H1 (cell line): ENCODE measurements around the gene PAOX. TPM values are rescaled to one million over a fixed set of nuclear protein-coding genes. Genes with fewer than 3 reads are reported as not detected.

ENCODE experiments used
- CTCF ChIA-PET: fragments of 300-600 bp; sonication (Branson Sonifier 250); formaldehyde crosslinking; loops from one replicate; lab custom pipeline; 2021; ENCODE audit not compliant: partially characterized antibody; lab: Charles Lee
- POLR2A ChIA-PET: fragments of 300-600 bp; sonication (Branson Sonifier 250); formaldehyde crosslinking; loops from one replicate; lab custom pipeline; 2021; ENCODE audit warnings: inconsistent platforms; ENCODE audit not compliant: partially characterized antibody; lab: Charles Lee
- DNase-seq, 2 experiments: peaks; one replicate each; pipeline versions ENCODE4 v3.0.0 to v3.0.0-alpha.2; 2010 to 2022; ENCODE audit warnings: low spot score in 2 of 2, low read depth in 1 of 2, mixed read lengths in 1 of 2
- FAIRE-seq: peaks from 2 replicates; lab custom pipeline; 2011; peaks lifted over from hg19 to GRCh38; lab: Jason Lieb, UNC
- H2AFZ ChIP-seq: 2 replicates; pipeline ENCODE4 v1.8.1; 2012; ENCODE audit warnings: low read length, inconsistent platforms
- H2AK5ac ChIP-seq: 2 replicates; pipeline ENCODE4 v1.6.1; 2013; ENCODE audit warnings: low read depth, low read length
- H2BK120ac ChIP-seq: replicated peaks from 2 replicates; pipeline ENCODE3; 2013; ENCODE audit warnings: low read depth, low read length, inconsistent platforms
- H2BK12ac ChIP-seq: 2 replicates; pipeline ENCODE4 v1.6.1; 2013; ENCODE audit warnings: low read depth, low read length
- H2BK15ac ChIP-seq: 2 replicates; pipeline ENCODE4 v1.6.1; 2013; ENCODE audit warnings: low read length
- H2BK20ac ChIP-seq: 2 replicates; pipeline ENCODE4 v1.6.1; 2013; ENCODE audit warnings: low read length
- H2BK5ac ChIP-seq: 2 replicates; pipeline ENCODE4 v1.6.1; 2013; ENCODE audit warnings: low read depth, low read length
- H3K14ac ChIP-seq: 2 replicates; pipeline ENCODE4 v1.6.1; 2013; ENCODE audit warnings: inconsistent platforms; ENCODE audit not compliant: insufficient read length
- H3K18ac ChIP-seq: 2 replicates; pipeline ENCODE4 v1.6.1; 2013; ENCODE audit warnings: low read length; ENCODE audit errors: extremely low read depth
- H3K23ac ChIP-seq: 2 replicates; pipeline ENCODE4 v1.6.1; 2013; ENCODE audit warnings: inconsistent platforms; ENCODE audit not compliant: insufficient read length
- H3K23me2 ChIP-seq: 2 replicates; pipeline ENCODE4 v1.6.1; 2013; ENCODE audit warnings: low read depth, low read length
- H3K27ac ChIP-seq: 2 replicates; pipeline ENCODE4 v1.6.1; 2011; ENCODE audit warnings: low read depth, low read length, inconsistent platforms
- H3K27me3 ChIP-seq, 4 experiments: replicated peaks in 1 of 4; 1 replicate in 1 of 4; 2 replicates in 3 of 4; pipeline versions ENCODE4 v1.6.1 to v1.8.1; 2011 to 2013; ENCODE audit warnings: low read length in 3 of 4, mild to moderate bottlenecking in 3 of 4, inconsistent platforms in 2 of 4, mixed read lengths in 2 of 4, moderate library complexity in 1 of 4; ENCODE audit not compliant: control insufficient read depth in 3 of 4, insufficient read depth in 3 of 4; ENCODE audit errors: extremely low read depth in 1 of 4
- H3K36me3 ChIP-seq, 4 experiments: 2 replicates each; pipeline versions ENCODE4 v1.6.1 to v1.8.1; 2011 to 2013; ENCODE audit warnings: mild to moderate bottlenecking in 4 of 4, low read length in 3 of 4, moderate library complexity in 2 of 4, control low read depth in 1 of 4, inconsistent platforms in 1 of 4; ENCODE audit not compliant: insufficient read depth in 4 of 4, control insufficient read depth in 2 of 4
- H3K4ac ChIP-seq: replicated peaks from 2 replicates; pipeline ENCODE3; 2013; ENCODE audit warnings: low read length, low read depth, mixed read lengths, inconsistent platforms; ENCODE audit not compliant: insufficient read length
- H3K4me1 ChIP-seq, 4 experiments: replicated peaks in 1 of 4; 1 replicate in 1 of 4; 2 replicates in 3 of 4; pipeline versions ENCODE4 v1.6.1 to v1.8.1; 2011 to 2013; ENCODE audit warnings: low read length in 3 of 4, inconsistent platforms in 2 of 4, mixed read lengths in 1 of 4; ENCODE audit not compliant: insufficient read depth in 4 of 4, control insufficient read depth in 3 of 4
- H3K4me2 ChIP-seq, 2 experiments: 2 replicates each; pipeline versions ENCODE4 v1.6.1 to v1.8.1; 2011 to 2013; ENCODE audit warnings: low read depth in 2 of 2, low read length in 2 of 2, control low read depth in 1 of 2, inconsistent platforms in 1 of 2, mild to moderate bottlenecking in 1 of 2; ENCODE audit not compliant: insufficient read depth in 1 of 2
- H3K4me3 ChIP-seq, 4 experiments: fragments of 200-600, 300-600 bp in 1 of 4; sonication (generic), shearing (Covaris generic), sonication (Bioruptor Twin) in 1 of 4; 2 replicates each; pipeline versions ENCODE4 v1.5.1 to v1.8.1; 2011 to 2016; ENCODE audit warnings: low read length in 4 of 4, low read depth in 3 of 4, control low read depth in 2 of 4, inconsistent platforms in 2 of 4, mild to moderate bottlenecking in 2 of 4, mixed read lengths in 1 of 4, moderate library complexity in 1 of 4; ENCODE audit not compliant: insufficient read depth in 2 of 4; ENCODE audit errors: extremely low read depth in 1 of 4
- H3K56ac ChIP-seq: replicated peaks from 2 replicates; pipeline ENCODE3; 2013; ENCODE audit warnings: low read depth, mild to moderate bottlenecking, mixed read lengths, low read length, inconsistent platforms; ENCODE audit not compliant: insufficient read length
- H3K79me1 ChIP-seq: 2 replicates; pipeline ENCODE4 v1.6.1; 2013; ENCODE audit warnings: low read depth, low read length, control low read depth
- H3K79me2 ChIP-seq, 2 experiments: 2 replicates each; pipeline versions ENCODE4 v1.6.1 to v1.8.1; 2012 to 2013; ENCODE audit warnings: low read length in 2 of 2, mild to moderate bottlenecking in 2 of 2, inconsistent platforms in 1 of 2; ENCODE audit not compliant: insufficient read depth in 2 of 2, control insufficient read depth in 1 of 2
- H3K9ac ChIP-seq, 4 experiments: replicated peaks in 1 of 4; 1 replicate in 1 of 4; 2 replicates in 3 of 4; pipeline versions ENCODE4 v1.6.1 to v1.8.1; 2011 to 2013; ENCODE audit warnings: low read depth in 3 of 4, low read length in 3 of 4, control low read depth in 2 of 4, mild to moderate bottlenecking in 2 of 4, moderate library complexity in 2 of 4, inconsistent platforms in 1 of 4; ENCODE audit errors: extremely low read depth in 1 of 4
- H3K9me3 ChIP-seq, 2 experiments: 2 replicates each; pipeline versions ENCODE4 v1.6.1 to v1.8.1; 2012 to 2013; ENCODE audit warnings: mild to moderate bottlenecking in 2 of 2, moderate library complexity in 2 of 2, control low read depth in 1 of 2, inconsistent platforms in 1 of 2, low read depth in 1 of 2, low read length in 1 of 2, mixed read lengths in 1 of 2; ENCODE audit not compliant: insufficient read depth in 2 of 2
- H4K20me1 ChIP-seq, 2 experiments: replicated peaks in 1 of 2; 2 replicates each; pipeline versions ENCODE3 to v1.8.1; 2011 to 2013; ENCODE audit warnings: inconsistent platforms in 2 of 2, low read length in 2 of 2, mild to moderate bottlenecking in 1 of 2; ENCODE audit not compliant: insufficient read depth in 2 of 2, control insufficient read depth in 1 of 2
- H4K5ac ChIP-seq: 2 replicates; pipeline ENCODE4 v1.6.1; 2013; ENCODE audit warnings: low read length, low read depth, mixed read lengths, inconsistent platforms; ENCODE audit not compliant: insufficient read length
- H4K8ac ChIP-seq: 2 replicates; pipeline ENCODE4 v1.8.0; 2013; ENCODE audit warnings: mild to moderate bottlenecking, moderate library complexity, low read length, inconsistent platforms; ENCODE audit not compliant: insufficient read depth; ENCODE audit errors: extremely low read depth
- H4K91ac ChIP-seq: replicated peaks from 2 replicates; pipeline ENCODE3; 2013; ENCODE audit warnings: low read length, mixed read lengths, inconsistent platforms; ENCODE audit not compliant: insufficient read length
- EP300 ChIP-seq, 2 experiments: IDR thresholded peaks; 1 replicate in 1 of 2; 2 replicates in 1 of 2; pipeline ENCODE4 v1.6.1; 2011 to 2012; ENCODE audit warnings: low read depth in 2 of 2, low read length in 2 of 2, mild to moderate bottlenecking in 2 of 2, borderline replicate concordance in 1 of 2, inconsistent platforms in 1 of 2, moderate library complexity in 1 of 2
- EZH2 ChIP-seq: fragments of 200-600 bp; sonication (generic); IDR thresholded peaks from 2 replicates; pipeline ENCODE4 v1.7.1; 2012; ENCODE audit warnings: low read depth, mild to moderate bottlenecking, moderate library complexity, low read length, inconsistent platforms; ENCODE audit not compliant: severe bottlenecking
- FOSL1 ChIP-seq: IDR thresholded peaks from 2 replicates; pipeline ENCODE4 v1.6.1; 2011; ENCODE audit warnings: mild to moderate bottlenecking, low read depth, low read length, moderate library complexity; ENCODE audit not compliant: insufficient read depth
- GABPA ChIP-seq: IDR thresholded peaks from 2 replicates; pipeline ENCODE4 v1.6.1; 2011; ENCODE audit warnings: mild to moderate bottlenecking, low read length, moderate library complexity, borderline replicate concordance; ENCODE audit not compliant: insufficient read depth
- KDM1A ChIP-seq: fragments of 200-600, 300-600 bp; sonication (generic); IDR thresholded peaks from 2 replicates; pipeline ENCODE4 v1.7.1; 2016; ENCODE audit warnings: mild to moderate bottlenecking, low read length, borderline replicate concordance
- KDM4A ChIP-seq: IDR thresholded peaks from one replicate; pipeline ENCODE4 v1.7.1; 2012; ENCODE audit warnings: low read depth, mild to moderate bottlenecking, moderate library complexity, low read length, inconsistent platforms; ENCODE audit not compliant: severe bottlenecking
- KDM5A ChIP-seq: fragments of 200-600 bp; IDR thresholded peaks from 2 replicates; pipeline ENCODE4 v1.7.1; 2012; ENCODE audit warnings: mild to moderate bottlenecking, low read length, inconsistent platforms, mixed read lengths
- POLR2AphosphoS5 ChIP-seq: IDR thresholded peaks from 2 replicates; pipeline ENCODE4 v1.6.1; 2011; ENCODE audit warnings: low read depth, low read length
- RFX5 ChIP-seq: IDR thresholded peaks from 2 replicates; pipeline ENCODE4 v1.6.1; 2011; ENCODE audit warnings: low read depth, low read length, improper control_type of control experiment, borderline replicate concordance
- WGBS, 2 experiments: shearing (Covaris generic) in 1 of 2; methylation state at CpG; one replicate each; pipeline versions ENCODE4 v1.1.6 to v1.1.7; 2013 to 2015; ENCODE audit warnings: low lambda C conversion rate in 2 of 2, mixed read lengths in 2 of 2, inconsistent platforms in 1 of 2, low coverage in 1 of 2, missing lambda C conversion rate in 1 of 2; ENCODE audit not compliant: insufficient replicate concordance in 2 of 2, insufficient coverage in 1 of 2, insufficient read length in 1 of 2; ENCODE audit errors: extremely low coverage in 1 of 2, missing lambda C conversion rate in 1 of 2; 5-methylcytosine and 5-hydroxymethylcytosine counted together
- polyA plus RNA-seq, 7 experiments: library from polyadenylated mRNA; depleted of rRNA in 3 of 7; stranded (reverse) in 5 of 7; unstranded in 2 of 7; fragments of >200 nt in 5 of 7; fragments of 200-250 nt in 2 of 7; gene quantifications; 1 replicate in 5 of 7; 2 replicates in 1 of 7; 4 replicates in 1 of 7; pipeline versions ENCODE4 v1.2.1 to v1.2.3, GENCODE V29; 2011 to 2013; ENCODE audit warnings: missing spikeins in 2 of 7, mixed read lengths in 2 of 7
- total RNA-seq: library from RNA; stranded (reverse); fragmentation: NEBNext Ultra II Directional; extraction: Animal tissue kit (Norgen Biotek cat#: 25700); gene quantifications from 2 replicates; pipeline ENCODE4 v1.2.1, GENCODE V29; 2021
- TF ChIP-seq, protein P1 (sequence below): IDR thresholded peaks from 2 replicates; pipeline ENCODE4 v1.6.1; 2012; ENCODE audit warnings: inconsistent platforms

The PAOX gene
- total and polyA plus RNA-seq, 2 of the 8 experiments (the other 6 are each of a cell fraction or from before 2014, with no cell fraction given) = 3.7 to 4.3 TPM

DNA sequence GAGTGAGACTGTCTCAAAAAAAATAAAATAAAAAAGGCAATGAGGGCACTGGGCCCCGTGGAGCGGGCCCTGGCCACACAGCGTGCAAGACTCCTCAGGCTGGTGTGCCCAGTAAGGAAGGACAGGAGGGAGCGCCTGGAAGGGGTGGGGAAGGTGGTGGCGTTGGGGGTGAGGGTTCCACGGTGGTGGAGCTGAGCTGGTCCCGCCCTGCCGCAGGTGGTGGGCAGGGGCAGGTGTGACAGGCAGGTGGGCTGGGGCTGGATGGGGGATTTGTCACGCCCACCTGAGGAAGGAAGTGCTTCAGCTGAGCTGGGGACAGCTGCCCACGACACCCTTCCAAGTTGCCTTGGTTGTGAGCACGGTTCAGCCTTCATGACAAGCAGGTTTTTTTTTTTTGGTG, 32.6 kb upstream of the PAOX start:
- Histone ChIP-seq H3K27ac (no peak overlapping the region), H4K91ac (no peak overlapping the region), H2BK20ac (no peak overlapping the region), H4K8ac (no peak overlapping the region), H3K23me2 (peaks cover 4% of the 10 kb centered on the region; the same call in 1 of the 2 replicates), H3K4me3 (no peak overlapping the region), H3K18ac (no peak overlapping the region; the same call in 1 of the 2 replicates), H2BK120ac (no peak overlapping the region), H3K27me3 (peaks cover 0 to 4% (median 1%) of the 10 kb centered on the region in 4 experiments; a peak in 3 of 7 replicates), H3K56ac (no peak overlapping the region), H2AK5ac (no peak overlapping the region), H4K20me1 (peaks cover 4 to 10% of the 10 kb centered on the region in 2 experiments), H3K4ac (no peak overlapping the region), H2AFZ (no peak overlapping the region), H2BK12ac (0 out of 2 replicates have a peak overlapping the region, but pooled peaks have one; percentile 39), H3K9me3 (no peaks in the 10 kb centered on the region), H4K5ac (no peak overlapping the region), H2BK5ac (no peak overlapping the region), H3K9ac (no peak overlapping the region), H3K23ac (no peak overlapping the region), H3K79me1 (no peaks in the 10 kb centered on the region), H3K4me2 (no peak overlapping the region), H3K36me3 (no peaks in the 10 kb centered on the region), H3K79me2 (no peaks in the 10 kb centered on the region), H2BK15ac (no peak overlapping the region), H3K14ac (no peak overlapping the region), H3K4me1 (peaks cover 0 to 25% (median 2%) of the 10 kb centered on the region in 4 experiments; a peak in 4 of 7 replicates)
- FAIRE-seq = no peak
- DNase-seq = no peak
- ChIA-PET CTCF (interaction anchor here (1.0 to 4.9 kb wide), 6 partner anchors 10 to 443 kb away, joined by 3 to 27 read pairs (median 5); partner anchors contain the start of gene CALY), POLR2A (interaction anchor here (0.6 to 4.8 kb wide), 10 partner anchors 10 to 492 kb away, joined by 3 to 38 read pairs (median 6); partner anchors contain the start of genes CALY, FUOM and PAOX)
- TF ChIP-seq POLR2AphosphoS5 = no peak
- TF ChIP-seq GABPA = no peak
- TF ChIP-seq FOSL1 = no peak
- TF ChIP-seq, protein P1, sequence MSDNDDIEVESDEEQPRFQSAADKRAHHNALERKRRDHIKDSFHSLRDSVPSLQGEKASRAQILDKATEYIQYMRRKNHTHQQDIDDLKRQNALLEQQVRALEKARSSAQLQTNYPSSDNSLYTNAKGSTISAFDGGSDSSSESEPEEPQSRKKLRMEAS = no peak
- no peak for TF ChIP-seq EZH2
- TF ChIP-seq RFX5 = no peak
- TF ChIP-seq KDM5A = no peak
- TF ChIP-seq KDM4A = no peak
- no peak for TF ChIP-seq KDM1A
- TF ChIP-seq EP300 (IDR thresholded peaks at IDR 0.05; ENCODE audit: borderline replicate concordance in 1 of 2, low read depth in 2 of 2, low read length in 2 of 2) = no peak
- 86% methylated on average over 3 of the region's 11 CpGs; no CpG with 5 or more reads in 1 of the 2 experiments for WGBS, 2 experiments
